CD4-positive, alpha-beta T cell treated with Interferon alpha-2 for 1 hour (primary cell): ENCODE data around the gene SI.
"Not testable (repeated sequence)": the region's sequence is repeated elsewhere in the genome, so short reads cannot be mapped to it uniquely, and the experiment has no call there.

Source experiments
- DNase-seq, 2 donors: peaks; one replicate each; pipeline ENCODE4 v3.0.0-alpha.2; 2020 to 2022

Gene SI

DNA sequence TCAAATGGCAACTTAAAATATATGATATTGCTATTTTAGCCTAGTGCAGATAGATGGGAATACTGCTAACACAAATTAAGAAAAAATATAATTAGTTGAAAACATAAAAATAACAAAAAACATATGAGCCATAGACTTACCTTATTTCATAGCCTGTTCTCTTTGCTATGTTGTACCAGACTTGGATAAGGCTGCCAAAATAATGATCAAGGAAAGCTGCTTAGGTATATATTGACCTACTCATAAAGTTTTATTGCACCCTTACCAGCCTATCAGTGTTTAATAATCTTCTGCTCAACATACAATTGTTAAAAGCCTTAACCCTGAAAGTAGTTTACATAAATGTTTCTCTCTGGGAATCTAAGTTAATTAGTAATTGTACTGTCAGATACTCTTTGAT lies at the start of gene SI:
TSS of gene SI (minus strand) at position 204 of the 400 bp plus-strand sequence. CDS start 2,484 bp downstream, outside the sequence.
- no peak for DNase-seq

DNA sequence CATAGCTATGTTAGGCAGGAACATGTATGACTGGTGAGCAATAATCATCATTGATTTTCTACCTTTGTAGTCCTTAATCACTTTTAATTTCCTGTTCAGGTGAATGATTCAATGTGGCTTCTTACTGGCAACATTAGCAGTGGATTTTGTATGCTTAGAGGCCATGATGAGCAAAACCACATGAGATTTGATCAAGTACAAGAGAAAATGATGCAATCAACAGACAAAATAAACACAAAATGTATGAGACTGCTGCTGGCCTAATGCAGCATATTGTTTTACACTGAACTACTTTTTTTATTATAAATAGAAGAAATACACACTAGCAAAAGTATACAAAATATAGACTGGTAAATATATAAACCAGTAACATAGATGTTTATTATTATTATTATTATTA lies 47.5 kb upstream of the SI start:
- DNase-seq = no peak

DNA sequence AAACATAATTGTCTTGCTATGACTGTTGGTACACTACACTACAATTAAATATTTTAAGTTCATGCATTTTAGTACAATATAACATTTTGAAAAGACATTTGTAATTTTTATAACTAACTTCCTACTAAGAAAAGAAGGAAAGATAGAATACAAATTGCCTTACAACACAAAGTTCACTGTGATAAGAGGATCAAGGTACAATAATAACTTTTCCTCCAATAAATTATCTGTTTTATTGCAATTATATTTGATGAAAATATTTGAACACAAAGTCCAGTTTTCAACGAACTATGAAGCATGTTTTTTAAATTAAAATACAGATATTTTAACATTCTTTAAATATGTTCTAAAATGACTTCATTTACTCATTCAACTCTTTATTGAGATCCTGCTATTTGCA lies 33.1 kb upstream of the SI start:
- no peak for DNase-seq

DNA sequence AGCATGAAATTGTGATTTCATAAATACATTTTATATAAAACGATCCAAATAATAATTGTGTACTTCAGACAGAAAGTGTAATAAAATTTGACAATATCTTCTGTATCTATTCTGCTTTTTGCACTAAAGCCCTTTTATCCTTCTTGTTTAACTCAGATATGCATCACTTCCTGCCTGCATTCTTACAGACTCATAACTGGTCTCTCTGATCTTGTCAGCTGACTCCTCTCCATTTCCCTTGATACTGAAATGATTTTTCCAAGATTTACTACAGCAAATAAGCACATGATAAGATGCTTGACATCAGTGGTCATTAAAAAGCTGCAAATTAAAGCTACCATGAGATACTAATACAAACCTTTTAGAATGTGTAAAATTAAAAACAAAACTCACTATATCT lies 25.3 kb upstream of the SI start:
- no peak for DNase-seq

DNA sequence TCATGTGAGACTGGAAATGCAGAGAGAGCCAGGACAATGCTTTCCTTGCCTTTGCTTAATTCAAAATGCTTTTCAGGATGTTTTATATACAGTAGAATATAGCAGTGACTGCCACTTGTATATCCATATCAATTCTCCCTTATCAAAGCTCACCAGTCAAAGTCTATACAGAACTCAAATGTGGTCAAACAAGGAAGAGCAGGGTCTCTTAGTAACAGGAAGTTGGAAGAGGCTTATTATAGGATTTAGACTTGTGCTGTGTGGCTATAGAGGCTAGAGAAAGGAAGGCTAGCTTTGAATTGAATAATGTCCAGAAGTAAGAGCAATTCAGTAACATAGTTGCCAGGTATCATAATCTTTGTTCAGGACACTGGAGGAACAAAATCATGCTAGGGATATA lies 4.4 kb upstream of the SI start:
- no peak for DNase-seq

DNA sequence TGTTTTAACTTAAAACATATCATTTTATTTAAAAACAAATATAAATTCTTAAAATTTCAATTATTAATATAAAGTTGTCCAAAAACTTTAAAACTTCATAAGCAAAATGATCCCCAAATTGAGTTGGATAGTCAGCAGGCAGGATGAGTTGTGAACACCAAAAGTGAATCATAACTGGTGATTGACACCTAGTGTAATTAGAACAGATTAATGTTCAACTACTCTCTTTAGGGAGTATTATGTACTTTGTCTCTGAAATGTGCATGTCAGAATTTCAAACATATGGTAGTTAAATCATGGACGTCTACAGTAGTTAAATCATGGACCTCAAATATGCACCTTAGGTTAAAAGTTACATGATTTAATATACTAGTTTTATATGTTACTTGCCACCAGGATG lies 2.9 kb upstream of the SI start:
- DNase-seq = no peak

DNA sequence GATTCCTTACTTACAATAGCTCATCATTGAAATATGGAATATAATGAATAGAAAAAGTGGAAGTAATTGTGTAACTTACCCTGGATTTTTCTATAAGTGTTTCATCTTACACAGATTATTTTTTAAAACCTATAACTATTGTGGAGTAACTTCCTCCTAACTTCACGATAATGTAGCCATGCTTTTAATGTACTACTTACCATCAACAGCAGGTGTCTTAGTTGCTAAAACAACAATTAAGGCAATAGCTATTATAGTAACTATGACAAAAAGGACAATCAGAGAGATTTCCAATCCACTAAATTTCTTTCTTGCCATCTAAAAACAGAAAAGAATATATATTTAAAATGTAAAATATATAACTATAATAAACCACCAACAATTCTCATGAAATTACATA lies 2.6 kb downstream of the SI start:
- DNase-seq = no peak

DNA sequence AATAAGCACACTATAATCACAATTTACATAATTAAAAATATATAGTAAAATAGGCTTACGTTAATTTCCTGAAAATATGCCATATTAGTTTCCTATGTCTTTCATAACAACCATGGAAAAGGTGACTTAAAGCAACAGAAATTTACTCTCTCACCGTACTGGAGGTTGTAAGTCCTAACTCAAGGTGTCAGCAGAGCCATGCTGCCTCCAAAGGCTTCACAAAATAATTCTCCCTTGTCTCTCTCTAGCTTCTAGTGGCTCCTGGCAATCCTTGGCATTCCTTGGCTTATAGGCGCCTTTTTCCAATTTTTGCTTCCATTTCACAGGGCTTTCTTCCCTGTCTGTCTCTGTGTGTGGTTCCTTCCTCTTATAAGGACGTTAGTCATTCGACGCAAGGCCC lies 7.6 kb downstream of the SI start:
- DNase-seq = no peak

DNA sequence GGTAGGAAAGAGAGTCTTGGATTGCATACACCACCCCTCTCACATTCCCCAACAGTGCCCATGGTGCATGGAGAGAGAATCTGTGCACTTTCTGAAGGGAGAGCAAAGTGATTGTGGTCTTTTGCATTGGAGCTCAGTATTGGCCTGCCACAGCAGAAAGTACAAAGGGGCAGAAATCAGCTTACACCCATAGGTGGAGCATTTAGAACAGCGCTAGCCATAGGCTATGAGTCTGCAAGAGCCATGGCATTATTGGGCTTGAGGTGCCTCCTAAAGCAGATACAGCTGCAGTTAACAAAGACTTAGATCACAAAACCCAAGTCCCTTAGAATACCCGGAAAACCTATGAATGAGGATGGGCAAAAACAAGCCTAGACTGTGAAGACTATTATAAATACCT lies 21.8 kb downstream of the SI start:
- no peak for DNase-seq

DNA sequence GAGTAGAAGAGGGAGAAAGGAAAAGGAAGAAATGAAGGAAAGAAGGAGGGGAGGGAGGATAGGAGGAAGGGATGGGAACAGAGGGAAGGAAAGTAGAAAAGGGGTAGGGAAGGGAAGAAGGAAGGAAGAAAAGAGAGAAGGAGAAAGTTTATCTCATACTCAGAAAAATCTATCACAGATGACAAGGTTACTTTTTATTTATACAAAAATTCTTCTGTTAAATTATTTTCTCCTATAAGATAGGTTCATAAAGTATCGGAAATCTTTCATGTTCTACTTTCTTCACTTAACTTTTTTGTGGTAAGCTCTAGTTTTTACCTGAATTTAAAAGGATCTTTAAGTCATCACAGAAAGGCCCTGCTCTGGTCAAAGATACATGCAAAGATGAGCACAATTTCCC lies 38.1 kb downstream of the SI start:
- no peak for DNase-seq

DNA sequence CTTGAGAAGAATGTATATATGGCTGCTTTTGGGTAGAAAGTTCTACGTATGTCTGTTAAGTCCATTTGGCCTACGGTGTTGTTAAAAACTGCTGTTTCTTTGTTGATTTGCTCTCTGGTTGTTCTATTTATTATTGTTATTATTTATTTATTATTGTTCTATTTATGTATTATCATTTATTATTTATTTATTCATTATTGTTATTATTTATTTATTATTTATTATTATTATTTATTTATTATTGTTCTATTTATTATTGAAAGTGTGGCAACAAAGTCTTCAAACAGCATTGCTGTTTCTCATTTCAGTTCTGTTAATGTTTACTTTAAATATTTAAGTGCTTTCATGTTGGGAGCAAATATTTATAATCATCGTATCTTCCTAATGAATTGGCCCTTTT lies 66.7 kb downstream of the SI start:
- DNase-seq = no peak

DNA sequence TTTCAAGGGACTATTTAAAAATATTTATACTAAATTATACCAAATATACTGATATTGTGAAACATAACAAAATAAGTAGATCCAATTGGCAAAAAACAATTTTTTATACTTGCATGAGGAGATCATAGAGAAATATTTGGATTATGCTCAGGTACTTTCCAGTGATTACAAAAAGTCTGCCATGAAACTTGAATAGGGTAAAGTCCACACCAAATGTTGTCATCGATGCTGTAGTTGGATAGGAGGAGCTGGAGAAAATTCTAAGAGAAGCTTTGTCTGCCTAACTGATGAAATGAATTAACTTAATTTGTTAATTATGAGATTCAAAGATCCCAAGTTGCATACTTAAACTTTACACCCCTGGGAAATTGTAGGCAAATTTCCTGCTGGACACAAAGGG lies 93.3 kb downstream of the SI start:
- no peak for DNase-seq

DNA sequence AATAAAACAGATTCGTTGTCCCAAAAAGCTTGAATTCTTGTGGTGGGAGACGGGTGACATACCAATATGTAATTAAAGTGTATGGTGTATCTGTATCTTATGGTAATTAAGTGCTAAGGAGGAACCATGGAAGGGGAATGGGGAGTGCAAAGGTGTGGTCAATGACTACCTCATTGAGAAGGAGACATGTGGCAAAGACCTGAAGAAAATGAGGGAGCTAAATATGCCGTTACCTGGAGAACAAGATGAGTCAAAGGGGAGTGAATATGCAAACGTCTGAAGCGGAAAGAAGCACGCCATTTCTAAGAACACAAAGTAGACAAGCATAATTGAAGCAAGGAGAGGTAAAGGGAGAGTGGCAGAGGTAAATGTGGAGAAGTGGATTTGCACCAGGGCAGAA lies 115.7 kb downstream of the SI start:
- DNase-seq = no peak

DNA sequence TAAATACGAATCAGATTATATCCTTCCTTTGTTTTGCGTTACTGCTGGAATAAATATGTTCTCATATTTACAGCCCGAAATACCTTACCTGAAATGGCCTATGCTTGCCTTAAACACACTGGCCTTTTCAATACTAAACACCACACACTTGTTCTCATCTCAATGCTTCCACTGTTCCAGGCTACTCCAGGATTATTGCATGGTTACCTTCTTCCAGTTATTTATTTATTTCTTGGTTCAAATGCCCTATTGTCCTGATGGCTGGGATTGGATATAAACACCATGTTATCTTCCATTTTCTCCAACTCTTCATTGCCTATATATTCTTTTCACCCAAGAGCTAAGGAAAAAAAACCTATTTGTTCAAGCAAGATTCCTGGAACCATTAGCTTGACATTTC lies 125.3 kb downstream of the SI start:
- DNase-seq = no peak

DNA sequence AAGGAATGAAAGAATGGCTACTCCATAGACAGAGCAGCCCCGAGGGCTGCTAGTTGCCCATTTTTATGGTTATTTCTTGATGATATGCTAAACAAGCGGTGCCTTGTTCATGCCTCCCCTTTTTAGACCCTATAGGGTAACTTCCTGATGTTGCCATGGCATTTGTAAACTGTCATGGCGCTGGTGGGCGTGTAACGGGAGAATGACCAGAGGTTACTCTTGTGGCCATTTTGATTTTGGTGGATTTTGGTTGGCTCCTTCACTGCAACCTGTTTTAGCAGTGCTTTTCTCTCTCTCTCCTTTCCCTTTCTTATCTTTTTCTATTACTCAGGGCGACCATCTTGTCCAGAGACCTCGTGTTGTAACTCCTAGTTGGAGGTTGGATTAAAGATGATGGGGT lies 126.9 kb downstream of the SI start:
- not testable (repeated sequence) for DNase-seq

DNA sequence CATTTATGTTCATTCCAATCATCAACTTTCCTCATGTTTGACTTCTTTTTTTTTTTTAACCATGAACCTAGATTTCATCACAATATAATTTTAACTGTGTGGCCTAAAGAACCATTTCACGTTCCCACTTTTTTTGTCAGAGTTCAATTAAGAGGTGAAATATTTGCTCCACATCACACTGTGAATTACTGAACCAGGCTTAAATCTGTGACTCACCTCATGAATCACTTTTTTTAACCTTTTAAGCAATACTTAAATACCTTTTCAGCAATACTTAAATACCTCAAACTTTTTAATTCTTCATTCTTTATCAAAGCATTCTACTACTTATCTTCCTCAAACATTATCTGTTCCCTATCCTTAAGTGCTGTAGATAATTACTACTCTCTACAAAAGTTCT lies 137.6 kb downstream of the SI start:
- DNase-seq = no peak

DNA sequence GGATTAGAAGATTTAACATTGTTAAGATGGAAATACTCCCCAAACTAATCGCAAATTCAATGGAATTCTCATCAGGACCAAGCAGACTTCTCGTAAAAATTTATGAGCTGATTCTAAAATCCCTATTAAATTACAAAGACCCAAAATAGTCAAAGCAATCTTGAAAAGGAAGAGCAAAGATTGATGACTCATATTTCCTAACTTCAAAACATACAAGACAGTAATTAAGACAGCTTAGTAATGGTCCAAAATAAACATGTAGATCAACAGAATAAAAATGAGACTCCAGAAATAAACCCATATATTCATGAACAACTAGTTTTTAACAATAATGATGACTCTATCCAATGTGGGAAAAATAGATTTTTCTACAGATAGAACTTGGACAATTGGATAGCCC lies 148.7 kb downstream of the SI start:
- DNase-seq = no peak
